ENCODE data around the gene LCN10.

LCN10 gene

GRCh38 chr9:136748666-136749611 lies 6.2 kb upstream of the LCN10 start:
- Histone ChIP-seq H3K9ac (ENCODE audit: low read length) (no peak overlapping the region), H3K4me1 (ENCODE audit: control insufficient read depth, insufficient read depth, low read length) (no peaks in the 10 kb centered on the region), H3K27ac (ENCODE audit: low read depth, low read length) (no peak overlapping the region), H3K36me3 (ENCODE audit: control insufficient read depth, insufficient read depth, low read length) (no peaks in the 10 kb centered on the region), H3K27me3 (ENCODE audit: control insufficient read depth, insufficient read depth, low read length) (no peaks in the 10 kb centered on the region), H3K4me3 (ENCODE audit: low read length) (no peak overlapping the region)

GRCh38 chr9:136748201-136748600 lies 5.5 kb upstream of the LCN10 start, which contains the start of gene LCN6:
TSS of gene LCN6 (minus strand) at chr9:136748525. CDS start at chr9:136748483, 42 bp downstream.
- Histone ChIP-seq H3K36me3 (ENCODE audit: control insufficient read depth, insufficient read depth, low read length) (no peaks in the 10 kb centered on the region), H3K9ac (ENCODE audit: low read length) (no peak within 1 kb of the TSS), H3K27me3 (ENCODE audit: control insufficient read depth, insufficient read depth, low read length) (no peaks in the 10 kb centered on the region), H3K4me1 (ENCODE audit: control insufficient read depth, insufficient read depth, low read length) (no peaks in the 10 kb centered on the region), H3K27ac (ENCODE audit: low read depth, low read length) (no peak within 1 kb of the TSS), H3K4me3 (ENCODE audit: low read length) (no peak within 1 kb of the TSS)

DNA sequence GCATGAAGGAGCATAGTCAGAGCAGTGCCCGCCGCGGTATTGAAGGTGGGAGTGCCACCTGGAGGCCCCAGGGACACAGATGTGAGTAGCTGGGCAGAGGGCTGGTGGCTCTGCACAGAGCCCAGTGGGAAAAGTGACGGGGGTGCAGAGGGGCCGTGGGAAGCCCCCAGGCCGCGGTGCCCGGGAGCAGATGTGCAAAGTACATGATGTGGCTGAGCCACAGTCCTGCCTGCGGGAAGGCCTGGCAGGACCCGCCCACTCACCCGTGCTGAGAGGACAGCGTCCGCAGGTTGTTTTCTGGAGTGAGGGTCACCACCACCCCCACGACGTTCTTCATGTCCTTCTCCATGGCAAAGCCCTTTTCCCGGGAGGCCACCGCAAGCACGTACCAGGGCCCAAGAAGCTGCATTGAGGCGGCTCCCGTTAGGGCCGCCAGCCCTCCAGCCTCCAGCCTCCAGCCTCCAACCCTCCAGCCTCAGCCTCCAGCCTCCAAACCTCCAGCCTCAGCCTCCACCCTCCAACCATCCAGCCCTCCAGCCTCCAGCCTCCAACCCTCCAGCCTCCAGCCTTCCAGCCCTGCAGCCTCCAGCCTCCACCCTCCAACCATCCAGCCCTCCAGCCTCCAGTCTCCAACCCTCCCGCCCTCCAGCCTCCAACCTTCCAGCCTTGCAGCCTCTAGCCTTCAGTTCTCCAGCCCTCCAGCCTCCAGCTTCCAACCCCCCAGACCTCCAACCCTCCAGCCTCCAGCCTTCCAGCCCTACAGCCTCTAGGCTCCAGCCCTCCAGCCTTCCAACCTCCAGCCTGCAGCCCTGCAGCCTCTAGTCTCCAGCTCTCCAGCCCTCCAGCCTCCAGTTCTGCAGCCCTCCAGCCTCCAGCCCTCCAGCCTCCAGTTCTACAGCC lies 4.7 kb upstream of the LCN10 start:
- no peaks in the 10 kb centered on the region for H3K36me3 ChIP-seq (ENCODE audit: control insufficient read depth, insufficient read depth, low read length)
- H3K9ac ChIP-seq (ENCODE audit: low read length) = no peak overlapping the region
- no peak overlapping the region for H3K27ac ChIP-seq (ENCODE audit: low read depth, low read length)
- H3K27me3 ChIP-seq (ENCODE audit: control insufficient read depth, insufficient read depth, low read length) = no peaks in the 10 kb centered on the region
- H3K4me1 ChIP-seq (ENCODE audit: control insufficient read depth, insufficient read depth, low read length) = no peaks in the 10 kb centered on the region
- H3K4me3 ChIP-seq (ENCODE audit: low read length) = no peak overlapping the region

DNA sequence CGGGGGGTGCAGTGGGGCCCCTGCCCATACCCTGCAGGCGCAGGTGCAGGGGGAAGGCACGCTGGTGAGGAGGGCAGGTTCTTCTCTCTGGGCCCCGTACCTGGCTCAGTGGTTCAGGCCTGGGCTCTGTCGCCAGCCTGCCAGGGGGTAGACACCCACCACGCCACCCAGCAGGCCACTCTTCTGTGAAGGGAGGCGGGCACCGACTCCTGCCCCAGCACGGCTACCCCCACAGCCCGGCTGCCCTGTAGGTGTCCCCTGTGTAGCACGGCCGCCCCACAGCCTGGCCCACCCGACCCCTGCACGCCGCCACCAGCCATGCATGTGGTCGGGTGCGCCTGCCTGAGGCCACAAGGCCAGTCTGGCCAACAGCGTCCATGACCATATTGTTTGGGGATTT lies 3.9 kb upstream of the LCN10 start:
- Histone ChIP-seq H3K4me1 (ENCODE audit: control insufficient read depth, insufficient read depth, low read length) (no peaks in the 10 kb centered on the region), H3K9ac (ENCODE audit: low read length) (no peak overlapping the region), H3K27ac (ENCODE audit: low read depth, low read length) (no peak overlapping the region), H3K27me3 (ENCODE audit: control insufficient read depth, insufficient read depth, low read length) (peaks cover 4% of the 10 kb centered on the region), H3K36me3 (ENCODE audit: control insufficient read depth, insufficient read depth, low read length) (no peaks in the 10 kb centered on the region), H3K4me3 (ENCODE audit: low read length) (no peak overlapping the region)

GRCh38 chr9:136746155-136746490 lies 3.4 kb upstream of the LCN10 start:
- H3K27ac ChIP-seq (ENCODE audit: low read depth, low read length) = no peak overlapping the region
- H3K4me3 ChIP-seq (ENCODE audit: low read length) = no peak overlapping the region
- no peaks in the 10 kb centered on the region for H3K36me3 ChIP-seq (ENCODE audit: control insufficient read depth, insufficient read depth, low read length)
- no peak overlapping the region for H3K9ac ChIP-seq (ENCODE audit: low read length)
- no peaks in the 10 kb centered on the region for H3K4me1 ChIP-seq (ENCODE audit: control insufficient read depth, insufficient read depth, low read length)
- H3K27me3 ChIP-seq (ENCODE audit: control insufficient read depth, insufficient read depth, low read length) = peaks cover 9% of the 10 kb centered on the region

DNA sequence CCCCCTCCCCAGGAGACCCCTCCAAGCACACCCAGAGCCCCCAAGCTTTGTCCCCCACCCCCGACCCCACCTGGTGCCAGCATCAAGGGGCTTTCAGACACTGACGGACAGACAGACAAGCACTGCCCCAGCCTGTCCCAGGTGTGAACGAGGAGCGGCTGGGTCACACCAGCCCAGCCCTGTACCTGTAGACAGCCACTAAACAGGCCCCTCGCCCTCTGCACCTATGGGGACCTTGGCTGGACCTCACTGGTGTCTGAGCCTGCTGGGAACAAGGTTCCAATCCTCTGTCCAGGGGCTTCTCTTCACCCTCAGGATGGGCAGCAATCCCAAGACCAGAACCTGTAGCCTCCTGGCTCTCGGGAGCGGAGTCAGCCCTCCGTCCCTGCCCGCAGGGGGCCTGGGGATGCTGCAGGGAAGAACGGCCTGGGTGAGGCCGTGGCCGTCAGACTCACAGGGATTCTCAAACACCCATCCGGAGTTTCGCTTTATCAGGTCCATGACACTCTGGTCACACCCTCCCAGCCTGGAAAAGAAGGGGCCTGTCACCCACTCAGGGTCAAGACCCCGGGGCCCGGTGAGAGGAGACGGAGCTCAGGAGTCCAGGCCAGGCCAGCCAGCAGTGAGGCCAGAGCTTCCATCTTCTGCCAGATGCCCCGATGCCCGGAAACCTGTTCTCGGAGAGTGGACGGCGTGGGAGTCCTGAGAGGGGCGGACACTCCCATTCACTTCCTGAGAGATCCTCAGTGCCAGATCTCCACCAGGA lies 2.8 kb upstream of the LCN10 start:
- H3K27me3 ChIP-seq (ENCODE audit: control insufficient read depth, insufficient read depth, low read length) = peaks cover 14% of the 10 kb centered on the region
- no peak overlapping the region for H3K4me3 ChIP-seq (ENCODE audit: low read length)
- H3K9ac ChIP-seq (ENCODE audit: low read length) = no peak overlapping the region
- H3K36me3 ChIP-seq (ENCODE audit: control insufficient read depth, insufficient read depth, low read length) = no peaks in the 10 kb centered on the region
- H3K4me1 ChIP-seq (ENCODE audit: control insufficient read depth, insufficient read depth, low read length) = no peaks in the 10 kb centered on the region
- H3K27ac ChIP-seq (ENCODE audit: low read depth, low read length) = no peak overlapping the region

- Histone ChIP-seq H3K27ac (ENCODE audit: low read depth, low read length) (no peak overlapping the region), H3K36me3 (ENCODE audit: control insufficient read depth, insufficient read depth, low read length) (no peaks in the 10 kb centered on the region), H3K4me3 (ENCODE audit: low read length) (no peak overlapping the region), H3K27me3 (ENCODE audit: control insufficient read depth, insufficient read depth, low read length) (peaks cover 19% of the 10 kb centered on the region), H3K9ac (ENCODE audit: low read length) (no peak overlapping the region), H3K4me1 (ENCODE audit: control insufficient read depth, insufficient read depth, low read length) (no peaks in the 10 kb centered on the region)
Measured at GRCh38 chr9:136744773-136745172, 2.0 kb upstream of the LCN10 start.

GRCh38 chr9:136743639-136744211 lies 985 bp upstream of the LCN10 start:
- Histone ChIP-seq H3K4me3 (ENCODE audit: low read length) (no peak overlapping the region), H3K27me3 (ENCODE audit: control insufficient read depth, insufficient read depth, low read length) (peaks cover 19% of the 10 kb centered on the region), H3K4me1 (ENCODE audit: control insufficient read depth, insufficient read depth, low read length) (no peaks in the 10 kb centered on the region), H3K36me3 (ENCODE audit: control insufficient read depth, insufficient read depth, low read length) (no peaks in the 10 kb centered on the region), H3K27ac (ENCODE audit: low read depth, low read length) (no peak overlapping the region), H3K9ac (ENCODE audit: low read length) (no peak overlapping the region)

DNA sequence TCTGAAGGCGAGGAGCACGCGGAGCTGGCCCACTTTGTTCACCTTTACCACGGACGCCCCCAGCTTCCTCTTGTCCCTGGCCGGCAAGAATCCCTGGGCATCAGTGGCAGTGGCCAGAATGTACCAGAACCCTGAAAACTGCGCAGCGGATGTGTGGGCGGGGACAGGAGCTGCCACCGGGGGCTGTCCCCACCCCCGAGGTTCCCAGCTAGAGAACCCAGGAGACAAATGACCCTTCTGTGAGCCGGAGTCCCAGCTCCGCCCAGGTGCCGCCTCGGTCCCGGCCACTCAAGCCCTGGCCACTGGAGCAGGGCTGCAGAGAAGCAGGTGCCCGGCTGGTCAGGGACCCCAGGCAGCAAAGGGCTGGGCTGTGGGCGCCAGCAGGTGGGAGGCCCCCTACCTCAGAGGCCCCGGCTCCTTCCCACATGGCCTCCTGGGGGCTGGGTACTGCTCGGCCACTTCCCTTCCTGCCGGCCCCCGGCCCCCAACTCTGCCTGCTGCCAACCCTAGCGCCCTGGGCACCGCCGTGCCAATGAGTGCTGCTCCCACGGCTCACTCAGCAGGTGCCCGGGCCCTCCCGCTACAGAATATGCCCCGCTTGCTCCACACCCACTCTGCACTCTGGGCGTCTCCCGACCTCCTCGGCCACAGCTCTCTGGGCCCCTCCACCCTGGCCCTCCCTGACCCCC lies 713 bp downstream of the LCN10 start:
- no peak overlapping the region for H3K9ac ChIP-seq (ENCODE audit: low read length)
- no peaks in the 10 kb centered on the region for H3K36me3 ChIP-seq (ENCODE audit: control insufficient read depth, insufficient read depth, low read length)
- peaks cover 19% of the 10 kb centered on the region for H3K27me3 ChIP-seq (ENCODE audit: control insufficient read depth, insufficient read depth, low read length)
- no peak overlapping the region for H3K27ac ChIP-seq (ENCODE audit: low read depth, low read length)
- H3K4me3 ChIP-seq (ENCODE audit: low read length) = peak overlapping the region; percentile 31
- no peaks in the 10 kb centered on the region for H3K4me1 ChIP-seq (ENCODE audit: control insufficient read depth, insufficient read depth, low read length)

- Histone ChIP-seq H3K36me3 (ENCODE audit: control insufficient read depth, insufficient read depth, low read length) (no peaks in the 10 kb centered on the region), H3K4me1 (ENCODE audit: control insufficient read depth, insufficient read depth, low read length) (no peaks in the 10 kb centered on the region), H3K27me3 (ENCODE audit: control insufficient read depth, insufficient read depth, low read length) (peaks cover 19% of the 10 kb centered on the region), H3K4me3 (ENCODE audit: low read length) (peak overlapping the region; percentile 31), H3K9ac (ENCODE audit: low read length) (no peak overlapping the region), H3K27ac (ENCODE audit: low read depth, low read length) (no peak overlapping the region)
Measured at GRCh38 chr9:136740971-136741882, 1.5 kb downstream of the LCN10 start.

DNA sequence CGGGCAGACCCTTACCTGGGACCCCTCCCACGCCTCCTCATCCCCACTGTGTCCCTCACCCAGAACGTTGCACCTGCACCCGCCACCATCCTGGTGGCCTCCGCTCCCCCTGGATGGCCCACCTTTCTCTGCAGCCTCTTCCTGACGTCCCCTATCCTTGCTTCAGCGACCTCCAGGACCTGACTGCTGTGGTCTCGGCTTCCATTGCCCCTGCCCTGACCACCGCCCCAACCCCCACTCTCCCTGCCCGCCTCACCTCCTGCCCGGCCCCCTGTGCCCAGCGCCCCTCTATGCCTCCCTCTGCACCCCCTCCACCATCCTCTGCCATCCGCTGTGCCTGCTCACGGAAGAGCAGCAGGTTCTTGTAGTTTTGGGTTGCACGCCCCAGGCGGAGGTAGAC lies 2.2 kb downstream of the LCN10 start:
- H3K4me3 ChIP-seq (ENCODE audit: low read length) = no peak overlapping the region
- H3K27ac ChIP-seq (ENCODE audit: low read depth, low read length) = no peak overlapping the region
- H3K27me3 ChIP-seq (ENCODE audit: control insufficient read depth, insufficient read depth, low read length) = peaks cover 19% of the 10 kb centered on the region

More for the DNA sequence above, 2.2 kb downstream of the LCN10 start:
- Histone ChIP-seq H3K36me3 (ENCODE audit: control insufficient read depth, insufficient read depth, low read length) (no peaks in the 10 kb centered on the region), H3K4me1 (ENCODE audit: control insufficient read depth, insufficient read depth, low read length) (no peaks in the 10 kb centered on the region), H3K9ac (ENCODE audit: low read length) (no peak overlapping the region)
